ENCODE data around the gene ABT1. TPM values are rescaled to one million over a fixed set of nuclear protein-coding genes. Genes with fewer than 3 reads are reported as not detected.
A peak's percentile ranks its signal among the peaks of the same experiment; 100 is the strongest.

The ABT1 gene
- total and polyA plus RNA-seq, 2 of the 8 experiments (the other 6 are each of a cell fraction or from before 2014, with no cell fraction given): 20.5 to 30.7 TPM

DNA sequence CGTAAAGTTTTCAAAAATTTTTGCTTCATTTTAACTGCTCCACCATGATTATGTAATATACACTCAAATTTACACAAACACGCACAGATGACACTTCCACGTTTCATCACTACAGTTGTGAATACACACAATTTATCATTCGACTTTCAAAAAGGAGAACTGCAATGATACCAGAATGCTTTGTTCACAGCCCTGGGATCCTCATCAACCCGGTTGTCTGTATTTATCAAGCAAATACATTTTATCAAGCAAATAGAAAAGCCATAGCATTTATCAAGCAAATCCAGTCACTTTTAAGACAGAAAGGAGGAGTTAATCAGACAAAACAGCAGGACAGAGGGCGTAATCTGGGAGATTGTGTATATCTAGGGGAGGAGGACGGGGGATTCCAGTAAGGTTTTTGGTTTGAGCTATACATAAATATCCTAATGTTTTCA lies 20.3 kb upstream of the ABT1 start:
- Histone ChIP-seq H3K18ac (ENCODE audit: extremely low read depth, low read length) (no peak overlapping the region), H3K23me2 (ENCODE audit: low read depth, low read length) (peaks cover 4% of the 10 kb centered on the region; the same call in 1 of the 2 replicates), H3K4me1 (replicated peaks in 1 of 4; ENCODE audit: control insufficient read depth in 3 of 4, insufficient read depth in 4 of 4, low read length in 3 of 4) (no peaks in the 10 kb centered on the region), H2BK20ac (ENCODE audit: low read length) (no peak overlapping the region), H4K91ac (replicated peaks; ENCODE audit: insufficient read length, low read length) (no peak overlapping the region), H4K20me1 (replicated peaks in 1 of 2; ENCODE audit: control insufficient read depth in 1 of 2, insufficient read depth in 2 of 2, low read length in 2 of 2) (no peaks in the 10 kb centered on the region), H2AK5ac (ENCODE audit: low read depth, low read length) (no peak overlapping the region), H3K14ac (ENCODE audit: insufficient read length) (no peak overlapping the region), H4K8ac (ENCODE audit: extremely low read depth, insufficient read depth, low read length) (no peak overlapping the region), H4K5ac (ENCODE audit: insufficient read length, low read depth, low read length) (no peak overlapping the region), H3K27me3 (replicated peaks in 1 of 4; ENCODE audit: control insufficient read depth in 3 of 4, extremely low read depth in 1 of 4, insufficient read depth in 3 of 4, low read length in 3 of 4) (peaks cover 0 to 4% (median 0%) of the 10 kb centered on the region in 4 experiments; a peak in 2 of 7 replicates), H3K56ac (replicated peaks; ENCODE audit: insufficient read length, low read depth, low read length) (no peak overlapping the region), H2BK120ac (replicated peaks; ENCODE audit: low read depth, low read length) (no peak overlapping the region), H2BK12ac (ENCODE audit: low read depth, low read length) (no peak overlapping the region), H3K79me2 (ENCODE audit: control insufficient read depth in 1 of 2, insufficient read depth in 2 of 2, low read length in 2 of 2) (no peaks in the 10 kb centered on the region), H3K4me3 (ENCODE audit: extremely low read depth in 1 of 4, insufficient read depth in 2 of 4, low read depth in 3 of 4, low read length in 4 of 4) (peak overlapping the region; percentile 50 to 86 (median 72); a peak in 6 of 8 replicates), H3K36me3 (ENCODE audit: control insufficient read depth in 2 of 4, insufficient read depth in 4 of 4, low read length in 3 of 4) (no peaks in the 10 kb centered on the region), H2BK15ac (ENCODE audit: low read length) (no peak overlapping the region), H3K4ac (replicated peaks; ENCODE audit: insufficient read length, low read depth, low read length) (no peak overlapping the region), H2AFZ (ENCODE audit: low read length) (no peak overlapping the region), H3K4me2 (ENCODE audit: insufficient read depth in 1 of 2, low read depth in 2 of 2, low read length in 2 of 2) (peak overlapping the region; percentile 57 to 71), H3K23ac (ENCODE audit: insufficient read length) (no peak overlapping the region), H3K9ac (replicated peaks in 1 of 4; ENCODE audit: extremely low read depth in 1 of 4, low read depth in 3 of 4, low read length in 3 of 4) (no peak overlapping the region), H2BK5ac (ENCODE audit: low read depth, low read length) (no peak overlapping the region), H3K9me3 (ENCODE audit: insufficient read depth in 2 of 2, low read depth in 1 of 2, low read length in 1 of 2) (no peaks in the 10 kb centered on the region), H3K27ac (ENCODE audit: low read depth, low read length) (no peak overlapping the region), H3K79me1 (ENCODE audit: low read depth, low read length) (no peaks in the 10 kb centered on the region)
- no peak for DNase-seq (ENCODE audit: low read depth in 1 of 2, low spot score in 2 of 2)
- 46% methylated on average over 7 of the region's 7 CpGs; no CpG with 5 or more reads in 1 of the 2 experiments for WGBS, 2 experiments (ENCODE audit: extremely low coverage in 1 of 2, insufficient coverage in 1 of 2, insufficient read length in 1 of 2, insufficient replicate concordance in 2 of 2, low coverage in 1 of 2, low lambda C conversion rate in 2 of 2, missing lambda C conversion rate in 1 of 2)
- TF ChIP-seq RNF2 (IDR thresholded peaks at IDR 0.05; ENCODE audit: borderline replicate concordance, low read depth, low read length, missing control alignments, poor library complexity, severe bottlenecking) (no peak), HDAC6 (IDR thresholded peaks at IDR 0.05; ENCODE audit: low read depth, low read length) (no peak), ZNF274 (IDR thresholded peaks at IDR 0.05; ENCODE audit: borderline replicate concordance, extremely low read depth, low read length) (no peak), SIN3A (conservative IDR thresholded peaks at IDR 0.05 in 1 of 2, IDR thresholded peaks at IDR 0.05 in 1 of 2; ENCODE audit: low read depth in 1 of 2, low read length in 2 of 2) (no peak)
- TF ChIP-seq, protein P1, sequence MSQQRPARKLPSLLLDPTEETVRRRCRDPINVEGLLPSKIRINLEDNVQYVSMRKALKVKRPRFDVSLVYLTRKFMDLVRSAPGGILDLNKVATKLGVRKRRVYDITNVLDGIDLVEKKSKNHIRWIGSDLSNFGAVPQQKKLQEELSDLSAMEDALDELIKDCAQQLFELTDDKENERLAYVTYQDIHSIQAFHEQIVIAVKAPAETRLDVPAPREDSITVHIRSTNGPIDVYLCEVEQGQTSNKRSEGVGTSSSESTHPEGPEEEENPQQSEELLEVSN (IDR thresholded peaks at IDR 0.05): no peak
- ChIA-PET POLR2A (ENCODE audit: partially characterized antibody) (interaction anchor here (1.0 to 4.1 kb wide), 4 partner anchors 18 to 361 kb away, joined by 3 to 29 read pairs (median 6); a partner anchor contains a TSS), CTCF (ENCODE audit: partially characterized antibody) (interaction anchor here (0.6 to 14.7 kb wide), 5 partner anchors 10 to 255 kb away, joined by 3 to 134 read pairs (median 3); partner anchors contain the start of gene ABT1)
- FAIRE-seq: no peak
